OCI-LY1 (cell line): ENCODE results near the gene ACKR2.

Experiments used
- CTCF ChIP-seq: fragments of 200-600 bp; sonication (generic), shearing (Covaris generic); IDR thresholded peaks from 2 replicates; pipeline ENCODE4 v1.5.1; 2017; ENCODE audit warnings: mild to moderate bottlenecking, antibody characterized with exemption, low read length, moderate library complexity, mixed read lengths
- EZH2 ChIP-seq: fragments of 200-600 bp; sonication (generic), shearing (Covaris generic); IDR thresholded peaks from 2 replicates; pipeline ENCODE4 v1.8.0; 2017; ENCODE audit warnings: borderline replicate concordance, mixed run types, mild to moderate bottlenecking, antibody characterized with exemption, low read length, moderate library complexity, mixed read lengths

- no peak for TF ChIP-seq CTCF
- TF ChIP-seq EZH2: no peak
Measured at GRCh38 chr3:42829628-42830436, 20.6 kb downstream of the ACKR2 start.
